Measurements from ENCODE around the gene FN3KRP.

DNA sequence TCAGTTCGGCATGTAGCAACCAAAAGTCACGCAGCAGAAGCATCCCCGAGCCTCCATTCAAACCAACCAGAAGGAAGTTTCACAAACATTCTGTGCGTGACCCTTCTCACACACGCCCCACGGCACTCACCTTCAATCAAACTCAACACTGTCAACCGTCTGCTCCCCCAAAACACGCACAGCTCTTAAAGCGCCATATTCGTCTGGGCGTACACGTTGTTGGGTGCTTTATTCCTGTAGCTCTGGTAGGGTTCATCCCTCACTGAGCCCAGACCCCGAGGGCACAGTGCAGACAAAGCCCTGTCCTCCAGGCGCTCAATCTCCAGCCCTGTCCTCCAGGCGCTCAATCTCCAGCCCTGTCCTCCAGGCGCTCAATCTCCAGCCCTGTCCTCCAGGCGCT is 20.2 kb upstream of the FN3KRP start:
- TF ChIP-seq, protein P1, sequence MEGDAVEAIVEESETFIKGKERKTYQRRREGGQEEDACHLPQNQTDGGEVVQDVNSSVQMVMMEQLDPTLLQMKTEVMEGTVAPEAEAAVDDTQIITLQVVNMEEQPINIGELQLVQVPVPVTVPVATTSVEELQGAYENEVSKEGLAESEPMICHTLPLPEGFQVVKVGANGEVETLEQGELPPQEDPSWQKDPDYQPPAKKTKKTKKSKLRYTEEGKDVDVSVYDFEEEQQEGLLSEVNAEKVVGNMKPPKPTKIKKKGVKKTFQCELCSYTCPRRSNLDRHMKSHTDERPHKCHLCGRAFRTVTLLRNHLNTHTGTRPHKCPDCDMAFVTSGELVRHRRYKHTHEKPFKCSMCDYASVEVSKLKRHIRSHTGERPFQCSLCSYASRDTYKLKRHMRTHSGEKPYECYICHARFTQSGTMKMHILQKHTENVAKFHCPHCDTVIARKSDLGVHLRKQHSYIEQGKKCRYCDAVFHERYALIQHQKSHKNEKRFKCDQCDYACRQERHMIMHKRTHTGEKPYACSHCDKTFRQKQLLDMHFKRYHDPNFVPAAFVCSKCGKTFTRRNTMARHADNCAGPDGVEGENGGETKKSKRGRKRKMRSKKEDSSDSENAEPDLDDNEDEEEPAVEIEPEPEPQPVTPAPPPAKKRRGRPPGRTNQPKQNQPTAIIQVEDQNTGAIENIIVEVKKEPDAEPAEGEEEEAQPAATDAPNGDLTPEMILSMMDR (IDR thresholded peaks at IDR 0.05): no peak
- no peak for TF ChIP-seq POLR2AphosphoS5 (IDR thresholded peaks at IDR 0.05)
- TF ChIP-seq EP300 (IDR thresholded peaks at IDR 0.05): no peak
- no peak for TF ChIP-seq POLR2A (IDR thresholded peaks at IDR 0.05; ENCODE audit: low read depth)

All from esophagus muscularis mucosa (tissue), 4 donors.